ENCODE results near the gene CTNNA2.

The CTNNA2 gene

DNA sequence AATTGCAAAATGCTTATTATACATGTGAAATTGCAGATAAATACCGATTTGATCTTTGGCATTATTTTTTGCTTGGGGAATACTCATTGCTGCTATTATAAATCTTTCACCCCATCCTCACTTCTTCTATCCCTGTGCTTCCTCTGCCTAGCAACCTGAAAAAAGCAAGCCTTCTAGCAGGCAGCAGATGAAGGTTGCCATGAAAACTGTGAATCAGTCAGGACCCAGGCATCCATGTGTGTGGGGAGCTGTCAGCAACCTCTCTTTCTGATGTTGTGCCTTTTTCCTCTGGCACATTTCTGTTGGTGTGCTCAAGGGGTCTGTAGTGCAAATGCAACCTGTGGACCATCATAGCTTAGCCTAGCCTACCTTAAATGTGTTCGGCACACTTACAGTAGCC is 427.5 kb downstream of the CTNNA2 start:
- no peak for DNase-seq

DNA sequence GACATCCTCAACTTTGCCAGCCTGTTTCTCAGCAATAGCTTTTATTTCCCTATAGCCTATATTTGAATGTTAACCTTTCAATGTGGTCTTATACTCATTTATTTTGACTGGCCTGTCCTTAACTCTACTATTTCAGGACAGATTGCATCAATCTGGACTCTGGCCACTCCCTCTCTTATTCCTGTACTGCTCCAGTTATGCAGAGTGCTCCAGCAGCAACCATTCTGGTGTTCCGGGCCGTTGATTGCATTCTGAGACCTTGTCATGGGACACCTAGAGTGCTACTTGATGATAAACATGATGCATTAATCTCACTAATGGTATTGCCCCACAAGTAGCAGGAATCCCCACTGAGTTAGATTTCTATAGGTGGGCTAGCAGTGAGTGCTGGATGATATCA is 428.3 kb downstream of the CTNNA2 start:
- no peak for DNase-seq

DNA sequence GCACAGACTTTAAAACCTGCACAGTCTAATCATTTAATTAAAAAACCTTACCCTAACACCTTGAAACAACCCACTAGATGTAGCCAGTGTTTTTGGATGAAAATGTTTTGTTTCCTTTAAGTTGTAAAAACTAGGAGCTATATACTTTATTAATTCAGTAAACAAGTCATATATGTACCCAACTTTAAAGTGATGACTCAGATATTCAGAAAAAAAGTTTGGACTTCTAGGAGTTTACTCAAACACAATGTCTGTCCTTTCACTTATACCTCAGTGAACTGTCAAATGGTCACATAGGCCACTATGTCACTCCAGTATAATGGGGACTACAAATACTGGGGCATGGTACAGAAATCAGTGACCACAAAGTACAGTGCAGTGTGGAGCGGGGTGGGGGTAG is 431.4 kb downstream of the CTNNA2 start:
- DNase-seq: no peak

- no peak for DNase-seq
Observed at GRCh38 chr2:79945653-79946445, 433.0 kb downstream of the CTNNA2 start.

GRCh38 chr2:79947751-79948150 is 434.9 kb downstream of the CTNNA2 start:
- DNase-seq: no peak

DNA sequence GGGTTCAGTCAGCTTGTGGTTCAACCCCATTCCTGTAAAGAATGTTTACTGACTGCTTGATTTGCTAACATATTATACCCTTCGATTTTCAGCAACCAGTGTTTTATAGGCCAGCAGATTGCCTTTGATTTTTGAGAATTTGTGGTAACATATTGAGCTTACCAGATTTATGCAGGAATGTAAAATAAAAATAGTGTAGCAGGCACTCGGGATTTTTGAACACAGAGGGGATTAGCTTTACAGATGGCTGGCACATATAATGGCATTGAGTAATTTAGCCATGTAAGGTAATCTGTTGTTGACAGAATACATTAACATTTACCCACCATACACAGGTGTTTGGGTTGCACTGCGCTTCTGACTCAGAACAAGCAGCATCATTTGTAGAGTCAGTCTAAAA is 437.7 kb downstream of the CTNNA2 start:
- no peak for DNase-seq

DNA sequence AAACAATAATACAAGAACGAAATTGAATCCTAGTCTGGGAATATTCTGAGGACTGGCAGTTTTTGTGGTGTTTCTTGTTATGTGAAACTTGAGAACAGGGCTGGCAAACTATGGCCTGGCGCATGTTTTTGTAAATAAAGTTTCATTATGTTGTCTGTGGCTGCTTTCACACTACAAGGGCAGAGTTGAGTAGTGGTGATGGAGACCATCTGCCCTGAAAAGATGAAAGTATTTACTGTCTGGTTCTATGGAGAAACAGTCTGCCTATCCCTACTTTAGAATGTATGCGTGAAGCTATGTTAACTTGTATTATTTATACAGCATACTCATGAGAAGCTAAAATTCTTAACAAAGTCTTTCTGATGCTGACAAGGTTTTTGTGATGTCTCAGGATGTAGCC is 439.8 kb downstream of the CTNNA2 start:
- DNase-seq: no peak

DNA sequence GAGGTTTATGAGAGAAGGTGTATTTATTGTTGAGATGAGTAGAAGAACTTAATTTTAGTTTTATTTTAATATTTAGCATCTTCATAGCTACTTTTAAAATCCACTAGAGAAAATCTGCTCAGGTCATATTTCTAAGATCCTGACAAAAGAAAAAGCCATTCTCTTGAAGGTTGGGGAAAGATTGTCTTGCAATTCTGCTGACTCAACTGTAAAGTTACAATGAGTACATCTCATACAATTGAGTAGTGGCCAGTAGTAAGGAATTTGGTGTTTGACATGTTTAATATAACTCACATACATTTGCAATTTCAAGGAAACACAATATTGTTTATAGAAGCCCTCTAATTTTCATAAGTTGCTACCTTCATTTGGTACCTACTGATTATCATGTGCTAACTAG is 447.2 kb downstream of the CTNNA2 start:
- no peak for DNase-seq

DNA sequence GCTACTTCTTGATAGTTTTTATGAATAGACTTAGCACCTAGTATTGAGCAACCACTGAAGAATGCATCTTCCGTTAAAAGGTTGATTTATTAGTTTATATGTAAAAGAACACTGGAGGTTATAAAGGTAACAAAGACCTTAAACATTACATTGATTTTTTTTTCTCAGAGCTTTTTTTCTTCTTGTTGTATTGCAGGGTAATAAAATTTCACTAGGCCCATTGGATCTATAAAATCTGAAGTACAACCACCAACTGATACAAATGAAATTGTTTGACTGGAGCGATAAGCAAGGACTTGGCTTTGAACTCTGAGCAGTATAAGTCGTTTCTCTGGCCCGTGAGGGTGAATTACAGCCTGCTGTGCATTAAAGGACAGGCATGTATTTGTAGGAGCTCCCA is 447.7 kb downstream of the CTNNA2 start:
- no peak for DNase-seq

DNA sequence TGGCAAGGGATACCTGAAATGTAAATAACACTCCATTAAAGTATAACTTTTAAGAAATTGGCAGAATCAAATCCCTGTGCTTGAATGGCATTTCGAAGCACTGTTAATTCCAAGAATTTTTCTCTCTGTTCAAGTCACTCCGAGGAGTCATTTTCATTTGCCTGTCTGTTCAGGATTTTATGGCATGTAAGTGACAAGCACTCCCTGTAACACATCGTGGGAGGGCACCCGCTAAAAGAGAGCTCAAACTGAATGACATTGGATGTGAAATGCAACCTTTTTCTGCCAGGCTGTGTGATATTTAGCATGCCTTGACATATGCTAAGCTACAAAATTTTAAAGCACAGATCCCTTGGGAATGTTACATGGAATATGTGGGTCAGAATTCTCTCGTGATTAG is 452.1 kb downstream of the CTNNA2 start:
- DNase-seq: no peak

DNA sequence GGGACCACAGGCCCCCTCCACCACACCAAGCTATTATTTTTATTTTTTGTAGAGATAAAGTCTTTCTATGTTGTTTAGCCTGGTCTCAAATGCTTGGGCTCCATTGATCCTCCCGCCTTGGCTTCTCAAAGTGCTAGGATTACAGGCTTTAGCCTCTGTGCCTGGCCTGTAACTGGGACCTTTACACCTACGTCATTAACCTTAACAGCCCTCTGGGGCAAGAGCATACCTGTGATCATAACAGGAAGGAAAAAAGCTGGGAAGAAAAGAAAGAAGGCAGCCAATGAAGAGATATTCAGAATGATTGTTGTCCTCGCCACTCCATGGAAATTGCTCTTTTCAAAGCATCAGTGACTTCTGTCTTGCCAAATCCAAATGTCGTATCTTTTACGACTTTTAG is 453.5 kb downstream of the CTNNA2 start:
- no peak for DNase-seq

GRCh38 chr2:79966882-79967281 is 454.0 kb downstream of the CTNNA2 start:
- no peak for DNase-seq

DNA sequence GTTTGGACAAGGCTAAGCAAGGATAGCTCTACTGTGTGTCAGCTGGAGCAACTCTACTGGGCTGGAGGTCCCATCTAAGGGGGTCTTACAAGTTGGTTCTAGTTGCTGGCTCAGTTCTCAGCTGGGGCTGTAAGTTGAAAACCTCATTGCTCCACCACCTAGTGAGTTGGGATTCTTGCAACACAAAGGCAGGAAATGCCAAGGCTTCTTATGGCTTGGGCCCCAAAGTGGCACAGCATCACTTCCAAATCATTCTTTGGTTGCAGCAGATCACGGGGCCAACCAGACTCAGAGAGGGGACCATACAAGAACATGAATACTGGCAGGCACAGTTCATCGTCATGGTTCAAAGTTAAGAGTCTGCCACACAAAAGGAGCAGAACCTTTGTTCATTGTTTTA is 459.0 kb downstream of the CTNNA2 start:
- DNase-seq: no peak

DNA sequence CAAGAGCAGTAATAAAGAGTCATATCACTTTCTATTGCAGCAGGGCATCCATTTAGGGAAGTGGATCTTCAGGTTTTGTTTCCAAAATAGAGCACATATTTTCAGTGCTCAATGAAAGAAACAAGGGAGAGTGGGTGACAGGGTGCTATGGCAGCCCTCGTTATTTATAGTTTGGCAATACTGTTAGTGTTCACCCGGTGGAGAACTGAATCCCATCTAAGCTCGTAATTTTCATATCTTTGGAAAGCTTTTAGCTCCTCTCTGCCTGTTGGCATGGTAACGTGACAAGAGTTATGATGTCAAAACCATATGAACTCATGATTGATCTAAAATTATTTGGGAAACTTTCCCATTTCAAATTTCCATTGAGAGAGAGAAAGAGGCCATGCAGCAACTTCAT is 459.8 kb downstream of the CTNNA2 start:
- DNase-seq: no peak

- no peak for DNase-seq
Observed at GRCh38 chr2:79975791-79976565, 463.1 kb downstream of the CTNNA2 start.

DNA sequence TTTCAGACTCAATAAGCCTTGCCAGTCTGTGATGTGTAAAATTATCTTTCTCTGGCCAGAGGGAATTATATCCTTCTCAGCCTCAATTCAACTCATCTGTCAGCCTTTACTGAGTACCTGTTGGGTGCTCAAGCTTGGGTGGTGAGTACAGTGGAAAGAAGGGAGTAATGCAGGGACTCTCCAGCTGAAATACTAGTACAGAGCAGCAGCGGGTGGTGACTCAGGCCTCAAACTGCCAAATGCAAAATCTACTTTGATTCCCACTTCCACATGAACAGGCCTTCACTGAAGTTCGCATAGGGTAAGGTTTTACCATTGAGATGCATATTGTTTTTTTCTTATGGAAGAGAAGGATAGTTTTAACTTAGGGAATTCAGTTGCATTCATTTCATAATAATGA is 464.9 kb downstream of the CTNNA2 start:
- DNase-seq: no peak

- no peak for DNase-seq
Observed at GRCh38 chr2:79980116-79980515, 467.3 kb downstream of the CTNNA2 start.

- DNase-seq: no peak
Observed at GRCh38 chr2:79980816-79981215, 468.0 kb downstream of the CTNNA2 start.

GRCh38 chr2:79981316-79981715 is 468.5 kb downstream of the CTNNA2 start:
- no peak for DNase-seq

GRCh38 chr2:79982445-79982844 is 469.6 kb downstream of the CTNNA2 start:
- peak in 1 of 2 donors; percentile 10 for DNase-seq

GRCh38 chr2:79984476-79984875 is 471.6 kb downstream of the CTNNA2 start:
- DNase-seq: no peak

DNA sequence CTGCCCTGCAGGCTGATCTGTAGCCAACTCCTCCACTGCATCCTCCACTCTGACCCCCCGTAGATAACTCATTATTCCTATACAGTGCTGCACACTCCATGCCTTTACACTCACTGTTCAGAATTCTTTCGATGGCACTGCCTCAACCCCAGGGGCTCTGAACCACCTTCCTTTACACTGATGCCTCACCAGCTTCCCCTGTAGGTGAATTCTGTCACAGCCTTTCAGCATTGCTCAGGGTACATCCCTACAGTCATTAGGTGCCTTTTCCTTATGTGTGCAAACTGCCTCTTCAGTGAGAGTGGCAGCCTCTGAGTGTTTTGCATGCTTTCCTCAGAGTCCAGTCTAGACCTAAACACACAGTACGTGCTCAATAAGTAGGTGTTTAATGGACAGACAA is 472.3 kb downstream of the CTNNA2 start:
- DNase-seq: no peak

DNA sequence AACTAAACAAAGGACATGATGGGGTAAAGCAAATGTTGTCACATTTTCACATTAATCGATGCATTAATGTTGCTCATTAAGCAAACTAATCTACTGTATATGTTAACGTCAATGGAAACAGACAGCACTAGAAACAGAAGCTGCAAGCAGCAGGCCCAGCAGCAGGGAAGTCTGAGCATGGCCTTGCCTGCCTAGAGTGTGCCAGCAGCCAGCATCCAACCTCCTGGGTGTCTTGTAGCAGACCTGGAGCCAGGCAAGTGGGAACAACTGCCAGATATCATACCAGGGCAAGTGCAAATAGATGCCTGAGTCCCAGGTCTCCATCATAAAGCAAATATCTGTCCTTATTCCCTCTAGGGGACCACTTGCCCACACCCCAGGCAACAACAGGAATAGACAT is 472.7 kb downstream of the CTNNA2 start:
- no peak for DNase-seq

GRCh38 chr2:79993144-79993543 is 480.3 kb downstream of the CTNNA2 start:
- DNase-seq: no peak

DNA sequence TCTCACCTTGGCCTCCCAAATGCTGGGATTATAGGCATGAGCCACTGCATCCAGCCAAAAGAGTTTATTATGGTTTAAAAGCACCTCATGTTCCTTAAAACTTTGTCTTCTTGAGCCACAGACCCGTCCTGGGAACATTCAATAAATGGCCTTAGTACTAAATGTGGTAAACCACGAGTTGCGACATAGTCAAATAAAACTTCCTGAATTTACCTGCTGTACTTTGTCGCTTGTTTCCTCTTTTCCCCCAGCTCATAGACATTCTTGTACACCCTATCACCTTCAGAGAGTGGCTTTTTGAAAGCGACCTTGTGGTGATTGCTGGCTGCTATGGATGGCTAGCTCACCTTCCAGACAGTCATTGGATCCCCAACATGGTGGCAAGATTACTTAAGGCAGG is 481.3 kb downstream of the CTNNA2 start:
- DNase-seq: no peak

Data from stimulated activated CD4-positive, alpha-beta T cell treated with anti-CD3 and anti-CD28 coated beads, Interleukin-2, amount 100 ng/mL, for 24 hours (primary cell).